Stimulated activated CD4-positive, alpha-beta T cell treated with anti-CD3 and anti-CD28 coated beads, Interleukin-4, amount 100 ng/mL, for 4 hours (primary cell): ENCODE measurements around the gene TSPAN10.

ENCODE experiments used
- DNase-seq, 2 experiments: peaks; one replicate each; pipeline ENCODE4 v3.0.0-alpha.2; 2020

TSPAN10 gene

DNA sequence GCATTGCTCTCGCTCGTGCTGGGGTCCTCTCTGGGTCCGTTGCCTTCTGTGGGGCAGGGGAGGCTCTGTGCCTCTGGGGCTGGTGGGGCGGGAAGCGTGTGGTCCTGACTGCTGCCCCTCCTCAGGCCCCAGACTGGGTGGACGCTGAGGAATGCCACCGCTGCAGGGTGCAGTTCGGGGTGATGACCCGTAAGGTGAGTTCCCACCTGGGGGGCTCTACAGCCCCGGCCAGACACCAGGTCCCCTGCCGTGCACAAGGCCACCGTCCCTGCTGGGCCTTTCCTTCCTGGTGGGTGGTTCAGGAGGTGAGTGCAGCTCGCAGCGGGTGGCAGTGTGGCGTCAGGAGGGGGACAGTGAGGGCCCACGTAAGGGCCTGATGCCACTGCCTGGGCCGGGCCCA is 53.6 kb downstream of the TSPAN10 start:
- DNase-seq = no peak

DNA sequence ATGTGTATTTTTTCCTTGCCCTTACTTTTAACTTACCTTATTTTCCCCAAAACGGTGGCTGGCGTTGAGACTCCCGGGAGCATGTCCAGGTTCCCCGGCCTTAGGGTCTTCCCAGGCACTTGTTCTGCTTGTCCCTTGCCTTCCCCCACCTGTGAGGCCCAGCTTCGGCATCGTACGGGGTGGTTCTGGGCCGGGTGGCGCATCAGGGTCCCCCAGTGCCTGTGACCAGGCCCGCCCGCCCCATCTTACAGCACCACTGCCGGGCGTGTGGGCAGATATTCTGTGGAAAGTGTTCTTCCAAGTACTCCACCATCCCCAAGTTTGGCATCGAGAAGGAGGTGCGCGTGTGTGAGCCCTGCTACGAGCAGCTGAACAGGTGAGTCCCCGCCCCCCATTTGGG is 54.2 kb downstream of the TSPAN10 start:
- no peak for DNase-seq

DNA sequence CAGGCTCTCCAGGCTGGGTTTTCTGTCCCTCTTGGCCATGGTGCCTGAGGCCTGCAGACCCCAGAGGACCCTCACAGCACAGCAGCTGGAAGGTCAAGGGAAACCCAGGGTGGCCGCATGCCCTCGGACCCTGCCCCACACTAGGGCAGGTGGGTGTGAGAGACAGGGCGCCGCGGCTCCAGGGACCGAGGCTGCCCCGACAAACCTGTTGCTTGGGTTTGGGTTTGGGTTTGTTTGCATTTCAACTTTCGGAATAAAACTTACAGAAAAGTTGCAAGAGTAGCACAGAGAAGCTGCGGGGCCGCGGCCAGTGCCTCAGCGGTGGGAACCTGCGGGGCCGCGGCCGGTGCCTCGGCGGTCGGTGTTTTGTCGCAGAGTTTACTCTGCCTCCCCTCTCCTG is 54.6 kb downstream of the TSPAN10 start:
- no peak for DNase-seq

DNA sequence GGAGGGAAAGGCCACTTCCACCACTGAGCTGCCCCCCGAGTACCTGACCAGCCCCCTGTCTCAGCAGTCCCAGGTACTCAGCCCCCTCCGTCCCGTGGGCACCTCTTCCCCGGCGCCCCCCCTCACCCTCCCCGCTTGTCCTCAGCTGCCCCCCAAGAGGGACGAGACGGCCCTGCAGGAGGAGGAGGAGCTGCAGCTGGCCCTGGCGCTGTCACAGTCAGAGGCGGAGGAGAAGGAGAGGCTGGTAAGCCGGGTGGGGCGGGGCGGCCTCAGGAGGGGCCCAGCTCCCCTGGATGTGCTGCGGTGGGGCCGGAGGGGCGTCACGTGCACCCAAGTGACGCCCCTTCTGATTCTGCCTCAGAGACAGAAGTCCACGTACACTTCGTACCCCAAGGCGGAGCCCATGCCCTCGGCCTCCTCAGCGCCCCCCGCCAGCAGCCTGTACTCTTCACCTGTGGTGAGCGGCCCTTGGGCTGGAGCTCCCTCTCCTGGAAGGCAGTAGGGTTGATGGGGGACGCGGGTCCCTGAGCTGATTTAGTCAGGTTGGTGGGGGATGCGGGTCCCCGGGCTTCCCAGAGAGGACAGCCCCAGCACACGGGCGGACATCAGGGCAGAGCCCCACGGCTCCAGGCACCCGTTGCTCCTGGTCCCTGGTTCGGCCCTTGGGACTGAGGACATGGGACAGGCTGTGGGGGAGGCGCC is 56.7 kb downstream of the TSPAN10 start:
- no peak for DNase-seq

DNA sequence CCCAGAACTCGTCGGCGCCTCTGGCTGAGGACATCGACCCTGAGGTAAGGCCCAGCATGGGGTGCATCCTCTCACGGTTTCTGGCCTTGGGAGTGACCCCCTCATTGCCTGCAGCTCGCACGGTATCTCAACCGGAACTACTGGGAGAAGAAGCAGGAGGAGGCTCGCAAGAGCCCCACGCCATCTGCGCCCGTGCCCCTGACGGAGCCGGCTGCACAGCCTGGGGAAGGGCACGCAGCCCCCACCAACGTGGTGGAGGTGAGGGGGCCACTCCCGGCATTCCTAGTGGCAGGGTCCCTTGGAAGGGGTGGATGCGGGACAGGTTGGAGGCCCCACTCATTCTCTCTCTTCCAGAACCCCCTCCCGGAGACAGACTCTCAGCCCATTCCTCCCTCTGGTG is 57.8 kb downstream of the TSPAN10 start:
- DNase-seq = no peak

DNA sequence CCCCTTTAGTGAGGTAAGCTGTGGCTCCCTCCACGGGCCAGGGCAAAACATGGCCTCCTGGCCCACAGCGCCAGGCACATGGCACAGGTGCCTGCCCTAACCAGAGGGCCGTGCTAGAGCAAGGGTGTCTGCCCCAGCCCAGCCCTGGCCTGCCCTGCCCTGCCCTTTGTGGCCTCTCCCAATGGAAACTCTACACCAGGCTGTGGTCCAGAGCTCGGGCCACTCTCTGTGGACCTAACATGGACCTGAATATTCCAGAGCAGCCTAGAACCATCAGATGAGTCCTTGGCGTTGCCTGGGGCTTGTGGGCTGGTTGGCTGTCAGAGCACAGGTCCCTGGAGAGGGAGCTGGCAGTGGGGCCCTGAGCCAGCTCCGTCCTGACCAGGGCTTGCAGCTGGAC is 58.2 kb downstream of the TSPAN10 start:
- DNase-seq = no peak

DNA sequence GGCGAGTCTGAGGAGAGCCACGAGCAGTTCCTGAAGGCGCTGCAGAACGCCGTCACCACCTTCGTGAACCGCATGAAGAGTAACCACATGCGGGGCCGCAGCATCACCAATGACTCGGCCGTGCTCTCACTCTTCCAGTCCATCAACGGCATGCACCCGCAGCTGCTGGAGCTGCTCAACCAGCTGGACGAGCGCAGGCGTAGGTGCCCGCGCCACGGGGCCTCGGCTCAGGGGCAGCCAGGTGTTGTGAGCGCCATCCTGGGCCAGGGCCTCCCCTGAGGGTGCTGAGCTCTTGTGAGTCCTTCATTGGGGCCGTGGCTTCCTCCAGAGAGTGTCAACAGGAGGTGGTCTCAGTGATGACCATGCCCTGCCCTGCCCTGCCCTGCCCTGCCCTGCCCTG is 58.8 kb downstream of the TSPAN10 start:
- no peak for DNase-seq

DNA sequence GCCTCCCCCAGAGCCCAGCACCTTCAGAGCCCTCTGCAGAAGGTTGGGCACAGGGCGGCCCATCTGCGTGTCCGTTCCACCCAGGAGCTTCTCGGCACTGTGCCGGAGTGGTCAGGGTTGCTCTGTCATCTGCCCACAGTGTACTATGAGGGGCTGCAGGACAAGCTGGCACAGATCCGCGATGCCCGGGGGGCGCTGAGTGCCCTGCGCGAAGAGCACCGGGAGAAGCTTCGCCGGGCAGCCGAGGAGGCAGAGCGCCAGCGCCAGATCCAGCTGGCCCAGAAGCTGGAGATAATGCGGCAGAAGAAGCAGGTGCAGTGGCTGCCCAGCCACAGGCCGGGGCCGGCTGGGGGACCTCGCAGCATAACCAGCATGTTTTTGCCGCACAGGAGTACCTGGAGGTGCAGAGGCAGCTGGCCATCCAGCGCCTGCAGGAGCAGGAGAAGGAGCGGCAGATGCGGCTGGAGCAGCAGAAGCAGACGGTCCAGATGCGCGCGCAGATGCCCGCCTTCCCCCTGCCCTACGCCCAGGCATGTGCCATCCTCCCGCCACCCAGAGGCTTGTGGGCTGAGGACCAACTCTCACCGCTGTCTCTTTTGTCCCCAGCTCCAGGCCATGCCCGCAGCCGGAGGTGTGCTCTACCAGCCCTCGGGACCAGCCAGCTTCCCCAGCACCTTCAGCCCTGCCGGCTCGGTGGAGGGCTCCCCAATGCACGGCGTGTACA is 59.4 kb downstream of the TSPAN10 start:
- DNase-seq = no peak

DNA sequence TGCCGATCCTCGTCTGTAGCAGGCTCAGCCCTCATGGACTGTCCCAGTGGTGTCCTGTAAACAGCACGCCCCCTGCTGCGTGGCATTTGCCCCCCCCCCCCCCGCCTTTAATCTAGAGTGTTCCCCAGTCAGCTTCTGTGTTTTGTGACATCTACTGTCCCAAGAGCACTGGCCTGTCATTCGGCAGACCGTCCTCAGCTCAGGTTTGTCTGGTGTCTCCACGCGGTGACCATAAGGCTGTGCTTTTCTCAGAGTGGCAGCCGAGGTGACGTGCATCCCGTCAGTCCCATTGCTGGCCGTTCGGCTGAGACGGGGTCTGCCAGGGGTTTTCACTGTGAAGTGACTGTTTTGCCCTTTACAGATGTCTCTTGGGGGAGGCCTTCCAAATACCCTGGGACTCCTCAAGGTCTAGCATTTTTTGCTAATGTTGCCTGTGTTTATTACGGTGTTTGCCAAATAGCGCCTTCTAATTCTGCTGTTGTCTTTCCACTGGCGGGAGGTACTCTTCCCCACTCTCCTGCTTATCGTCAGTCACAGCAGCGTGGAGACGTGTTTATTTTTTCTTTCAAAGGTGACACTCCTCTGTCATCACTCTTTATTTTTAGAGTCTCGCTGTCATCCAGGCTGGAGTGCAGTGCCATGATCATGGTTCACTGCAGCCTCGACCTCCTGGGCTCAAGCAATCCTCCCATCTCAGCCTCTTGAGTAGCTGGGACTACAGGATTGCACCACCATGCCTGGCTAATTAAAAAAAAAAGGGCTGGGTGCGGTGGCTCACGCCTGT is 60.5 kb downstream of the TSPAN10 start:
- no peak for DNase-seq
